ENCODE data around the gene EZR. TPM values are rescaled to one million over a fixed set of nuclear protein-coding genes. Genes with fewer than 3 reads are reported as not detected.

The EZR gene
- total RNA-seq, 1 experiment from 2014 or later: 29.3 TPM

DNA sequence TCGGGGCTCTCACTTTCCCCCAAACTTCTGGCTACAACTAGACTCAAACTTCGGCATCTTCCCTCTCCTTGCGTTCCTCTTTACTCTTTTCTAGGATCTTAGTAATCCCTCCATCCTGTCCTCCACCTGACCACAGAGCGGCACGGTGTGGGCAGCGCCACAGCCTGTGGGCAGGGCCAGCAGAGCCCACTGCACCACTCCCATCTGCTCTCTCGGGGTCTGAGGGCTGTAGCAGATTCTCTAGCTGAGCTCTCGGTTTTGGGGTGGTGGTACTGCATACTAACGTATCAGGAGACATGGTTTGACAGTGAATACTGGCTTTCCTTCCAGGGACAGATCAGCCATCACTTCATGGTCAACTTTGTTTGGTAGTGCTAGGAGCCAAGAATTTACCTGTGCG lies 57.4 kb downstream of the EZR start:
- DNase-seq (ENCODE audit: low spot score): no peak

DNA sequence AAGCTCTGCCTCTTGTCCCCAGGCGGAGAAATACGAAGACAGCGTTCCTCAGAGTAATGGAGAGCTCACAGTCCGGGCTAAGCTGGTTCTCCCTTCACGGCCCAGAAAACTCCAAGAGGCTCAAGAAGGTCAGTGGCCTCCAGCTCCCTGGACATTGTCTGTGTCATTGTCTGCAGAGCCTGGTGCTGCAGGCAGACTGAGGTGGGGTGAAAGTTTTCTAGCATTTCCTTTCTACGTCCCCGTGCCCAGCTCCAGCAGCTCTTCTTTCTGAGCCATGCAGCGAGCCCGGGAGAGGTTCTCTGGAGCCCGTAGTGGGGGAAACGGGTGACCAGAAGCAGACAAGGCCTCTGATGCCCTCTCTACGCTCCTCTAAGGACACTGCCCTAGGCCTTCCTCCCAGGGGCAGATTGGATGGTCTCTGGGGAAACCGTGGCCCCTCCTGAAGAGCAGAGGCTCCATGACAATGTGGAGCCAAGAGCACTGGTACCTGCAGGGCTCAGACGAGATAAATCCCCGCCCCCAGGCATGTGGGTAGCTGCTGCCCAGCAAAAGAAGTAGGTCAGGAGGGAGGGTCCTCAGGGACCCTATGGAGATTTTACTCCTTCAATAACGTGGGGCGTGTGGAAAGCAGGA lies 58.4 kb downstream of the EZR start:
- no peak for DNase-seq (ENCODE audit: low spot score)

- DNase-seq (ENCODE audit: low spot score): no peak
Observed at GRCh38 chr6:158759966-158760617, 59.1 kb downstream of the EZR start.

DNA sequence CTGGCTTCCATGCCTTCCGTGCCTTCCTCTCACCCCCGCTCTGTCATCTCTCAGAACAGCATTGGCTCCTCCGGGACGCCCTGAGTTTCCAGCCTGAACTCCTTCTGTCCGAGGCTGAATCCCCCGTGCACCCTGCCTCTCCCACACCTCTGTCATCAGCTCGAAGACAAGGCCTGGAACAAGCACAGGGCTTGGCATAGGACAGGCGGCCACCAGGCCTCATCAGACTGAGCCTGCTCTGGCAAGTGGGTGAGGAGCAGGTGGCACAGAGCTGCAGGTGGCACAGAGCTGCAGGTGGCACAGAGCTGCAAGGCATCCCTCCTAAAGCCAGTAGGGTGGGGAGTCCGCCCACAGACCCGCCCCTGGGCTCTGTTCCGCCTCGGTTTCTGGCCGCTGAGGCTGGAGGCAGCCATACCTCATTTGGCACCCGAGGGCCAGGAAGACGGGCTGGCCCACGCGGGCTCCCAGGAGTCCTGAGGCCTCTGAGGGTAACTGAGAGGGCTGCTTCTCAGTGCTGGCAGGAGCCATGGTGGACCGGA lies 60.2 kb downstream of the EZR start:
- no peak for DNase-seq (ENCODE audit: low spot score)

DNA sequence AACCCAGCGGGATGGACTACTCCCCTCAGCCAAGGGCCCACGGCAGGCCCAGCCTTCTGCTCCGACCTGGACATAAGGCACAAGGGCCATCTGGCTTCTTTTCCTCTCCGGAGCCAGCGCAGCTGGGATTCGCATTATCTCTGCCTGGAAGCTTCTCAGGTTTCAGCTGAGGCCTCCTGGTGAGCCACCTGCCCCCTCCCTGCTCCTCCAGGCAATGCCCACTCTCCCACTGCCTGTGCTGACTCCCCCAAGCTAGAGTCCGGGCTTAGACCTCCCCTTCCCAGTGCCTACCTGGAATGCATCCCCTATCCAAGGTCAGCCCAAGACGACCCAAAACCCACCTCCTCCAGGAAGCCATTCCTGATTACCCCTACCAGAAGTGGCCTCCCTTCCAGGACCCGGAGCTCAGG lies 60.7 kb downstream of the EZR start:
- DNase-seq (ENCODE audit: low spot score): no peak

DNA sequence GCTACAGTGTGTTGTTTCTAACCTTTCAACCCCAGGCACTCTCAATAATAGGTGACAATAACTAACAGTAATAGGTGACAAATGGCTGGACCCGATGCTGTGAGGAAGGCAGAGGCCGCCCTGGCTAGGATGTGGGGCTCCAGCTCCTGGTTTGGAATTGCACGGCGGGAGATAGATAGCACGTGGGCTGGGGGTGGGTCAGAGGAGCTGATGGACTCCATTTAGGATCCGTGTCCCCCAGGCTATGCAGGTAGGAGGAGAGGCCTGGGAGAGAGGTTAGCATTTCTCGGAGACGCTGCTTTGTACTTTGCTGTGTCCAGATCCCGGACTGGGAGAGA lies 61.4 kb downstream of the EZR start:
- no peak for DNase-seq (ENCODE audit: low spot score)

DNA sequence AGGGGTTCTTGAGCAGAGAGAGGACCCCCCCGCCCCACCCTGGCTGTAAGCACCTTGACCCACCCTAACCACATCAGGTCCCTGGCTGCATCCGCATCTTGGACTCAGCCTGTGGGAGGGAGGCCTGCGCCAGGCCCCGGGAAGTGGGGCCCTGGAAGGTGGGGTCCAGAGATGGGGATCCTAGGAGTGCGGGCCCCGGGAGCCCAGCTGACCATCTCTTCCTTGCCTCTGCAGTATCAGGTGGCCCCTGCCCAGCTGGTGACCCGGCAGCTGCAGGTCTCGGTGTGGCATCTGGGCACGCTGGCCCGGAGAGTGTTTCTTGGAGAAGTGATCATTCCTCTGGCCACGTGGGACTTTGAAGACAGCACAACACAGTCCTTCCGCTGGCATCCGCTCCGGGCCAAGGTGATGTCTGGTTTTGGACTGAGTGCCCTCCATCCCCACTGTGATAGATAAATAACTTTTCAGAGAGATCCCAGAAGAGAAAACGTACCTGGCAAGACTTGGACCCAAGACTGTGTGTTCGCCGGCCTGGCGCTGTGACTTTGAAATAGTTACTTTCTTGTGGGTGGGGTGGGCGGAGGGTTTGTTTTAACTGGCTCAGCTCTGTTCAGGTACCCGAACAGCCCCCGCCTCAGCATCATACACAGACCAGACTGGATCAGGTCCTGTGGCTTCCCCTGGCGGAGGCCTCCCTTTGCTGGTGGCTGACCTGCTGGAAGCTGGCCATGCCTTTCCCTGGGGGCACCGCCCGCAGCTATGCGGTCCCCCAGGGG lies 62.0 kb downstream of the EZR start:
- DNase-seq (ENCODE audit: low spot score): no peak

DNA sequence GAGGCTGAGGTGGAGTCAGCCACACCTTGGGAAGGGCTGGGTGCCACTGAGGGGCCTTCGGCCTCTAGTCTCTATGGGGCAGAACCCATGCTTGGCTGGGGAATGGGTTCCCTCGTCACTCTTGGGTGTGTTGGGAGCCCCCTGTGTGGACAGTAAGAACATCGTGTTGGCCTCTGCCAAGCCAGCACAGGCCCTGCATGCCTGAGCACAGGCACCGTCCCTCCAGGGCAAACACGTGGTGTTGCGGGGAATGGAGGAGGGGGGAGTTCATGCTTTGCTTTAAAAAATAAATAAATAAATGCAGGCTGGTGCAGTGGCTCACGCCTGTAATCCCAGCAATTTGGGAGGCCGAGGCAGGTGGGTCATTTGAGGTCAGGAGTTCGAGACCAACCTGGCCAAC lies 63.0 kb downstream of the EZR start:
- DNase-seq (ENCODE audit: low spot score): no peak

GRCh38 chr6:158755636-158756035 lies 63.5 kb downstream of the EZR start:
- DNase-seq (ENCODE audit: low spot score): no peak

DNA sequence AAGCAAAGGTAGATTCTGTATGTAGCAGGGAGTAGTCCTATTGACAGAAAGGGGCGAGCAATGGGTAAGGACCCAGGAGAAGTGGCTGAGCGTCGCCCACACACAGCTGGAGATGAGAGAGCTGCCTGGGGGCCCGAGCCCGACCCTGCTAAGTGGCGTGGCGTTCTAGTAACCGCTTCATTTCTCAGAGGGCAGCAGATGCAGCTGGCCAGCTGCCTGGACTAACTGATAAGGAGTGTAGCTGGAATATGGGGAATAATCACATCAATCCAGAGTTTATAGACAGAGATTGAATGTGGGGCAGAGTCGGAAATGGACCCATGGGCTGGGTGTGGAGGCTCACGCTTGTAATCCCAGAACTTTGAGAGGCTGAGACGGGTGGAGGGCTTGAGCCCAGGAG lies 64.4 kb downstream of the EZR start:
- DNase-seq (ENCODE audit: low spot score): no peak

- no peak for DNase-seq (ENCODE audit: low spot score)
Observed at GRCh38 chr6:158753811-158754210, 65.4 kb downstream of the EZR start.

GRCh38 chr6:158752613-158753012 lies 66.6 kb downstream of the EZR start:
- DNase-seq (ENCODE audit: low spot score): peak; percentile 11

GRCh38 chr6:158751921-158752320 lies 67.2 kb downstream of the EZR start:
- DNase-seq (ENCODE audit: low spot score): no peak

DNA sequence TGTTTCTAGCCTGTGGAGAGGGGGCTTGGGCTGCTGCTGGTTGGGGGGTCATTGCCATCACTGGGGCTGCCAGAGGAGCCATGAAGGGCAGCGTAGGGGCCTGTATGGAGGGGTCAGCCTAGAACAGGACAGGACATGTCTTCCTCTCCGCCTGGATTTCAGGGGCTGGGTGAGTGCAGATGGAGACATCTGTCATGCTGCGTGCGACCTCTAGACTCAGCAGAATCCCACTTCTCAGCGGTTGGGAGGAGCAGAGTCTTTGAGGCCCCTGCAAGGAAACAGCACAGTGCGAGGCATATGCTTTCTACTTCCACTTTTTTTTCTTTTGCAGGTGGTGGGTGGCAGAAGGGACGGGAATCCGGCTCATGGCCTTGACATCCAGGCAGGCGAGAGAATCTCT lies 67.9 kb downstream of the EZR start:
- DNase-seq (ENCODE audit: low spot score): no peak

DNA sequence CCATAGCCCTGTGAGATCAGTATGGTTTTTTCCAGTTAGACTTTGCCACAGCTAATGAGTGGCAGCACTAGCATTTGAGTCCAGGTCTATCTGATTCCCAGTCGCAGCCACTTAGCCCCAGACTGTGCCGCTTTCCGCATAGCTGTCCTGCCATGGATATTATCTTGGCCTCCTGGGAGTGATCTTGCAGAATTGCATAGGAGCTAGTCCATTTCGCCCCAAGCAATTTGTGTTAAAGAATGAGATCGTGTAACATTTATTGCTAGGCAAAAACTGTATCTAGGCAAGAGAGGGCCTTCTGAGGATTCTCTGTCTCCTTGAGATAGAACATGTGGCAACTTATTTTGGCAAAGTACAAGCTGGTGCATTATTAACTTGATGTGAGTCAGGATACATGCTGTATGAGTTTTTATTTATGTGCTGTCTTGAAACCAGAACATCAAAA lies 74.2 kb downstream of the EZR start:
- DNase-seq (ENCODE audit: low spot score): no peak

- no peak for DNase-seq (ENCODE audit: low spot score)
Observed at GRCh38 chr6:158743033-158743651, 76.0 kb downstream of the EZR start.

DNA sequence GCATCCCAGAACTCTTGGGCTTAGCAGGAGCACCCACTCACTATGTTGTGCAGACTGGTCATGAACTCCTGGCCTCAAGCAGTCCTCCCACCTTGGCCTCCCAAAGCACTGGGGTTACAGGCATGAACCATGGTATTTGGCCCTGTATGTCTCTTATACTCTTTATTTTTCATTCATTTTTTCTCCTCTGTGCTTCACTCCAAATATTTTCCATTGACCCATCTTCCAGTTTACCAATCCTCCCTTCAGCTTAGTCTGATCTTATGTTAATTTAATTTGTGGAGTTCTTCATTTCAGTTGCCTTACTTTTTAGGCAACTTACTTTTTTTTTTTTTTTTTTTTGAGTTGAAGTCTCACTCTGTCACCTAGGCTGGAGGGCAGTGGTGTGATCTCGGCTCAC lies 79.5 kb downstream of the EZR start:
- no peak for DNase-seq (ENCODE audit: low spot score)

DNA sequence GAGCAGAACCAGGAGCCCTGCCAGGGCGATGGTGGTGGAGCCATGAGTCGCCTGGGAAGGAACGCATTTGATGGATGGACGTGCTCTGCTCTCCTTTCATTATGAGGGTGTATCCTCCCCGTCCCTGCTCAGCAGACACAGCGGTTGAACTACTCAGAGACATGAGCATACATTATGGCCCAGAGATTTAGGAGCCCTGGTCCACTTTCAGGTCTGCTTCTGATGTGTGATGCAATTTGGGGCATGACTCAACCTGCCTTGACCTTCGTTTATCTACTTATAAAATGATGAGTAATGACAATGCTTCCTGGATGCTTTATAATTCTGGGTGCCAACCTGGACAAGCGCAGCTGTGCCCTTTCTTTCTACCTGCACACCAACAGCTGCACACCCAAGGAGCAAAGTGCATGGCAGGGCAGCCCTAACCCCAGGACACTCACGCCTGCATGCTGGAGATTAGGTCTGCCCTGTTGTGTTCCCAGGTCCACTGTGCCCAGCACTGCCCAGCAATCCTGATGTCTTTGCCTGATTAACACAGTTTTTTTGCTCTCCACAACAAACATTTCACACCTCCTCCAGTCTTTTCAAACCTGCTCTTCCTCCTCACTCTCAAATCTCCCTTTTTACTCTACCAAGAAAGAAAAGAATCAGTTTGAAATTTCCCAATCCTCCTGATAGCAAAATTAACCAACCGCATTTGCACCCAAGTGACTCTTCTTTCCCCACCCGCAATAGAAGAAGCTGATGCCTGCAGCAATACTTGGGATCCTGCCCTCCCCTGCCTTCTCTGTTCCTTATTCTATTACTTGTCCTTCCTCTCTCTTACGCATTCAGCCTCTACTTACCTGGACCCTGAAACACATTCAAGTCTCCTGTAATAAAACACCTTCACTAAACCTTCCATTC lies 81.2 kb downstream of the EZR start:
- no peak for DNase-seq (ENCODE audit: low spot score)

GRCh38 chr6:158737082-158737709 lies 82.0 kb downstream of the EZR start:
- DNase-seq (ENCODE audit: low spot score): no peak

GRCh38 chr6:158735009-158735408 lies 84.2 kb downstream of the EZR start:
- no peak for DNase-seq (ENCODE audit: low spot score)

GRCh38 chr6:158730541-158730907 lies 88.6 kb downstream of the EZR start:
- no peak for DNase-seq (ENCODE audit: low spot score)
